Measurements from ENCODE around the gene ASPN. TPM values are rescaled to one million over a fixed set of nuclear protein-coding genes. Genes with fewer than 3 reads are reported as not detected.

The ASPN gene
- total RNA-seq, 1 donor from 2014 or later, result not detected

DNA sequence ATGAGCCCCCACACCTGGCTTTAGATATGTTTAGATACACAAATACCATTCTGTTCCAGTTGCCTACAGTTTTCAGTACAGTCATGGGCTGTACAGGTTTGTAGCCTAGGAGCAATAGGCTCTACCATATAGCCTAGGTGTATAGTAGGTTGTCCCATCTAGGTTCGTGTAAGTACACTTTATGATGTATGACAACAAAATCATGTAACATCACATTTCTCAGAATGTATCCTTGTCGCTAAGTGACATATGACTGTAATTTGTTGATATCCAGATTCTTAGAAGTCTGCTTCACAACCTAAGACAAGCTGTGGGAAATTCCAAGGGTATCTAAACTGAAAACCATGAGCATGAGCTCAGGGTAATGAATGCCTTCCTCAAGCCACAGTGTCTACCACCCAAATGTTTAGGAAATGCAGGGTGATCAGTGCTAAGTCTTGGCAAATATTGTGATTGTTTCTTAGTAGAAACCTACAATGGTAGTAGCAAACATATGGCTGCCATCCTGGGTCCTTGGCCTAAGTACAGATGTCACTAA, 45.1 kb upstream of the ASPN start:
- Mint-ChIP-seq H3K36me3 (ENCODE audit: low read depth, unreplicated experiment) (no peaks in the 10 kb centered on the region), H3K4me3 (ENCODE audit: unreplicated experiment) (no peak overlapping the region), H3K9me3 (ENCODE audit: unreplicated experiment) (no peaks in the 10 kb centered on the region), H3K27ac (ENCODE audit: unreplicated experiment) (no peak overlapping the region), H3K4me1 (ENCODE audit: unreplicated experiment) (no peaks in the 10 kb centered on the region), H3K27me3 (ENCODE audit: unreplicated experiment) (no peaks in the 10 kb centered on the region)
- no peak for DNase-seq (ENCODE audit: low spot score)
- TF ChIP-seq, protein P1, sequence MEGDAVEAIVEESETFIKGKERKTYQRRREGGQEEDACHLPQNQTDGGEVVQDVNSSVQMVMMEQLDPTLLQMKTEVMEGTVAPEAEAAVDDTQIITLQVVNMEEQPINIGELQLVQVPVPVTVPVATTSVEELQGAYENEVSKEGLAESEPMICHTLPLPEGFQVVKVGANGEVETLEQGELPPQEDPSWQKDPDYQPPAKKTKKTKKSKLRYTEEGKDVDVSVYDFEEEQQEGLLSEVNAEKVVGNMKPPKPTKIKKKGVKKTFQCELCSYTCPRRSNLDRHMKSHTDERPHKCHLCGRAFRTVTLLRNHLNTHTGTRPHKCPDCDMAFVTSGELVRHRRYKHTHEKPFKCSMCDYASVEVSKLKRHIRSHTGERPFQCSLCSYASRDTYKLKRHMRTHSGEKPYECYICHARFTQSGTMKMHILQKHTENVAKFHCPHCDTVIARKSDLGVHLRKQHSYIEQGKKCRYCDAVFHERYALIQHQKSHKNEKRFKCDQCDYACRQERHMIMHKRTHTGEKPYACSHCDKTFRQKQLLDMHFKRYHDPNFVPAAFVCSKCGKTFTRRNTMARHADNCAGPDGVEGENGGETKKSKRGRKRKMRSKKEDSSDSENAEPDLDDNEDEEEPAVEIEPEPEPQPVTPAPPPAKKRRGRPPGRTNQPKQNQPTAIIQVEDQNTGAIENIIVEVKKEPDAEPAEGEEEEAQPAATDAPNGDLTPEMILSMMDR (IDR thresholded peaks at IDR 0.05; ENCODE audit: unreplicated experiment), result no peak

DNA sequence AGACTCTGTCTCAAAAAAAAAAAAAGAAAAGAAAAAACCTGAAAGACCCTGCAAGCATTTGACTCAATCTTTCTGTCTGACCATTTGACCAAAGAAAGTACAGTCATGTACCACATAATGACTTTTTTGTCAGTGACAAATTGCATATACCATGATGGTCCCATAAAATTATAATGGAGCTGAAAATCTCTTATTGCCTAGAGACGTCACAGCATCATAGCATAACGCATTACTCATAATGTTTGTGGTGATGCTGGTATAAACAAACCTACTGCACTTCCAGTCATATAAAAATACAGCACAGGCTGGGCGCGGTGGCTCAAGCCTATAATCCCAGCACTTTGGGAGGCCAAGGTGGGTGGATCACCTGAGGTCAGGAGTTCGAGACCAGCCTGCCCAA, 43.0 kb upstream of the ASPN start:
- Mint-ChIP-seq H3K36me3 (ENCODE audit: low read depth, unreplicated experiment) (no peaks in the 10 kb centered on the region), H3K27ac (ENCODE audit: unreplicated experiment) (no peak overlapping the region), H3K4me1 (ENCODE audit: unreplicated experiment) (no peaks in the 10 kb centered on the region), H3K4me3 (ENCODE audit: unreplicated experiment) (no peak overlapping the region), H3K9me3 (ENCODE audit: unreplicated experiment) (no peaks in the 10 kb centered on the region), H3K27me3 (ENCODE audit: unreplicated experiment) (no peaks in the 10 kb centered on the region)
- TF ChIP-seq, protein P1 (IDR thresholded peaks at IDR 0.05; ENCODE audit: unreplicated experiment), result no peak
- no peak for DNase-seq (ENCODE audit: low spot score)

- no peak for DNase-seq (ENCODE audit: low spot score)
- H3K9me3 Mint-ChIP-seq (ENCODE audit: unreplicated experiment), result no peaks in the 10 kb centered on the region
- H3K27me3 Mint-ChIP-seq (ENCODE audit: unreplicated experiment), result no peaks in the 10 kb centered on the region
- TF ChIP-seq, protein P1 (IDR thresholded peaks at IDR 0.05; ENCODE audit: unreplicated experiment), result no peak
- no peaks in the 10 kb centered on the region for H3K4me1 Mint-ChIP-seq (ENCODE audit: unreplicated experiment)
- H3K4me3 Mint-ChIP-seq (ENCODE audit: unreplicated experiment), result no peak overlapping the region
- H3K36me3 Mint-ChIP-seq (ENCODE audit: low read depth, unreplicated experiment), result no peaks in the 10 kb centered on the region
- no peak overlapping the region for H3K27ac Mint-ChIP-seq (ENCODE audit: unreplicated experiment)
Measured at GRCh38 chr9:92524881-92525280, 42.6 kb upstream of the ASPN start.

DNA sequence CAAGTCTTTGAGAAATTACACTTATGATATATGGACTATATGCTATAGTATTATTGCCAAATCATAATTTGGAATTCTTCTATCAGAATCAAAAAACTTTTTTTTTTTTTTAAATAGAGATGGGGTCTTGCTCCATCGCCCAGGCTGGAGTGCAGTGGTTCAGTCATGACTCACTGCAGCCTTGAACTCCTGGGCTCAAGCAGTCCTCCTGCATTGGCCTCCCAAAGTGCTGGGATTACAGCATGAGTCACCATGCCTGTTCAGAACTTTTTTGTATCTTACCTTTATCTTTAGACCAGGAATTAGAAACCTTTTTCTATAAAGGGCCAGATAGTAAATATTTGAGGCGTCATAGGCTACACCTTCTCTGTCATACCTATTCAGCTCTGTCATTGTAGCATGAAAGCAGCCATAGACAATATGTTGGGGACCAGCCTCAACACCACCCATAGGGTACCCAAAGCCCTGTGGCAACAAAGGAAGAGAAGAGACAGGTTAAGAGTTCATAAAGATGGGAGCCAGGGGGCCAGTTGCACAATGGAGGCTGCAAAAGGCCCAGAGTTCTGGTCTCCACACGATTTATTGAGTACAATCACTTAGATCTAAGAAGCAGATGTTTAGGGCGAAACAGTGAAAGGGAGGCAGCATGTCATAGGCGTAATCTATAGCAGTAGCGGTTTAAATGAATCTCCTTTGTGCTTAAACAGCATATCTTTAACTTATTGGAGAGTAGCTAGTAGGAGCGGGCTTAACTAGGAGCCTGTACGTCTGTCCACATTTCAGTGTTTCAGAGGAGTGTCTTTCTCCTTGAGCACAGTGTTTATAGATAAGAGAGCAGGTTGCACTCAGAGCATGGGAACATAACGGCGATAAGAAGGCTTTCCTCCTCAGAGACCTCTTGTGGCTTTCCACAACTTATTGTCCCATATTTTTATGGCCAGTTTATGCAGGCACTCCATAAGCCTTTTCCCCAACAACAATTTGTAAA, 41.0 kb upstream of the ASPN start:
- TF ChIP-seq, protein P1 (IDR thresholded peaks at IDR 0.05; ENCODE audit: unreplicated experiment), result no peak
- H3K4me1 Mint-ChIP-seq (ENCODE audit: unreplicated experiment), result no peaks in the 10 kb centered on the region
- H3K36me3 Mint-ChIP-seq (ENCODE audit: low read depth, unreplicated experiment), result no peaks in the 10 kb centered on the region
- no peaks in the 10 kb centered on the region for H3K9me3 Mint-ChIP-seq (ENCODE audit: unreplicated experiment)
- peaks cover 3% of the 10 kb centered on the region for H3K27me3 Mint-ChIP-seq (ENCODE audit: unreplicated experiment)
- H3K27ac Mint-ChIP-seq (ENCODE audit: unreplicated experiment), result no peak overlapping the region
- DNase-seq (ENCODE audit: low spot score), result no peak
- H3K4me3 Mint-ChIP-seq (ENCODE audit: unreplicated experiment), result no peak overlapping the region

DNA sequence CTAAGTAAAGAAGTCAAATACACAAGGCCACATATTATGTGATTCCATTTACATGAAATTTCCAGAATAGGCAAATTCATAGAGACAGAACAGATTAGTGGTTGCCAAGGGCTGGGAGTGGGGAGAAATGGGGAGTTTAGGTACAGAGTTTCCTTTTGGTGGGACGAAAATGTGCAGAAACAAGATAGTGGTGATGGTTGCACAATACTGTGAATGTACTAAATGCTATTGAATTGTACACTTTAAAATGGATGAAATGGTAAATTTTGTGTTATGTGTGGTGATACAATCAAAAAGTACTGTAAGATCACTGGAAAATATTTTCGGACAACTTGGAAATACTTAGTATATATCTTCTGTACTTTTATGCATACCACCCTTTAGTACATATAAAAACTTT, 38.5 kb upstream of the ASPN start:
- DNase-seq (ENCODE audit: low spot score), result no peak
- H3K27me3 Mint-ChIP-seq (ENCODE audit: unreplicated experiment), result peaks cover 3% of the 10 kb centered on the region
- H3K4me1 Mint-ChIP-seq (ENCODE audit: unreplicated experiment), result peaks cover 2% of the 10 kb centered on the region
- no peak overlapping the region for H3K27ac Mint-ChIP-seq (ENCODE audit: unreplicated experiment)
- no peak overlapping the region for H3K4me3 Mint-ChIP-seq (ENCODE audit: unreplicated experiment)
- TF ChIP-seq, protein P1 (IDR thresholded peaks at IDR 0.05; ENCODE audit: unreplicated experiment), result no peak
- H3K36me3 Mint-ChIP-seq (ENCODE audit: low read depth, unreplicated experiment), result no peaks in the 10 kb centered on the region
- H3K9me3 Mint-ChIP-seq (ENCODE audit: unreplicated experiment), result no peaks in the 10 kb centered on the region
